Caco-2 (cell line): Measurements from ENCODE around the gene STRADA. TPM values are rescaled to one million over a fixed set of nuclear protein-coding genes. Genes with fewer than 3 reads are reported as not detected.

Experiments used
- BruUV-seq: library from RNA; stranded (reverse); fragments of 400-500 nt; replicated peaks from 2 replicates; lab custom pipeline; 2021; lab: Mats Ljungman, UMichigan
- CTCF ChIA-PET: fragments of 300-600 bp; sonication (Branson Sonifier 250); formaldehyde crosslinking; loops from one replicate; lab custom pipeline; 2022; ENCODE audit warnings: antibody characterized with exemption; lab: Charles Lee
- POLR2A ChIA-PET: fragments of 300-600 bp; sonication (Branson Sonifier 250); formaldehyde crosslinking; loops from one replicate; lab custom pipeline; 2022; ENCODE audit warnings: antibody characterized with exemption; lab: Charles Lee
- DNase-seq, 2 experiments: peaks; one replicate each; pipeline versions ENCODE4 v3.0.0 to v3.0.0-alpha.2; 2020 to 2022
- H3K27me3 ChIP-seq: replicated peaks from 2 replicates; pipeline ENCODE4 v1.6.0; 2011; ENCODE audit warnings: low read length; ENCODE audit not compliant: control insufficient read depth, insufficient read depth
- H3K36me3 ChIP-seq: 2 replicates; pipeline ENCODE4 v1.5.1; 2011; ENCODE audit warnings: low read length; ENCODE audit not compliant: control insufficient read depth, insufficient read depth
- H3K4me1 ChIP-seq: fragments of 250-450 bp; sonication (Bioruptor Pico); 2 replicates; pipeline ENCODE4 v1.5.1; 2020; ENCODE audit warnings: mild to moderate bottlenecking
- H3K4me3 ChIP-seq: 2 replicates; pipeline ENCODE4 v1.5.1; 2011; ENCODE audit warnings: low read depth, mild to moderate bottlenecking, control low read depth, low read length
- H3K9me3 ChIP-seq: fragments of 250-450 bp; sonication (Bioruptor Pico); 2 replicates; pipeline ENCODE4 v1.5.1; 2020; ENCODE audit warnings: mild to moderate bottlenecking, moderate library complexity
- H3K27ac Mint-ChIP-seq: one replicate; pipeline ENCODE4 v1.8.0; 2022; ENCODE audit warnings: mixed read lengths; ENCODE audit not compliant: unreplicated experiment
- H3K27me3 Mint-ChIP-seq: one replicate; pipeline ENCODE4 v1.8.0; 2022; ENCODE audit warnings: mixed read lengths; ENCODE audit not compliant: insufficient read depth, unreplicated experiment
- H3K36me3 Mint-ChIP-seq: one replicate; pipeline ENCODE4 v1.8.0; 2022; ENCODE audit warnings: mild to moderate bottlenecking, mixed read lengths; ENCODE audit not compliant: insufficient read depth, unreplicated experiment
- H3K4me1 Mint-ChIP-seq: one replicate; pipeline ENCODE4 v1.8.0; 2022; ENCODE audit warnings: low read depth, mixed read lengths; ENCODE audit not compliant: unreplicated experiment
- H3K4me3 Mint-ChIP-seq: one replicate; pipeline ENCODE4 v1.8.0; 2022; ENCODE audit warnings: mild to moderate bottlenecking, moderate library complexity, mixed read lengths; ENCODE audit not compliant: unreplicated experiment
- H3K9me3 Mint-ChIP-seq: one replicate; pipeline ENCODE4 v1.8.0; 2022; ENCODE audit warnings: mixed read lengths; ENCODE audit not compliant: unreplicated experiment
- CTCF ChIP-seq, 2 experiments: fragments of 200-600 bp in 1 of 2; IDR thresholded peaks; 1 replicate in 1 of 2; 2 replicates in 1 of 2; pipeline versions ENCODE4 v1.5.1 to v1.8.0; 2011 to 2022; ENCODE audit warnings: antibody characterized with exemption in 1 of 2, control low read depth in 1 of 2, inconsistent platforms in 1 of 2, low read depth in 1 of 2, low read length in 1 of 2, mild to moderate bottlenecking in 1 of 2, moderate library complexity in 1 of 2; ENCODE audit not compliant: insufficient read depth in 1 of 2, severe bottlenecking in 1 of 2, unreplicated experiment in 1 of 2
- intact Hi-C: fragments of 100-400 bp; cut with micrococcal nuclease; formaldehyde crosslinking; loops from one replicate; pipeline ENCODE4 v1.10.0; 2022; ENCODE audit not compliant: unreplicated experiment
- total RNA-seq: library from RNA; stranded (reverse); gene quantifications from 2 replicates; pipeline ENCODE4 v1.2.3, GENCODE V29; 2022

Gene STRADA
- total RNA-seq, 1 experiment from 2014 or later, result 23.4 TPM

GRCh38 chr17:63698886-63699637 lies 42.5 kb downstream of the STRADA start:
- H3K4me3 ChIP-seq, result peak overlapping the region; percentile 59
- CTCF ChIA-PET, result interaction anchor here (1.0 to 1.2 kb wide), 2 partner anchors 11 to 87 kb away, joined by 3 to 5 read pairs; no protein-coding TSS in a partner anchor
- intact Hi-C loops, result loop anchor here (5.0 to 10.0 kb wide), 3 partner anchors 77 to 274 kb away; partner anchors contain the start of genes FTSJ3, MAP3K3 and PSMC5

GRCh38 chr17:63698381-63698885 lies 43.2 kb downstream of the STRADA start:
- H3K9me3 Mint-ChIP-seq, result no peaks in the 10 kb centered on the region
- H3K27ac Mint-ChIP-seq, result no peak overlapping the region
- CTCF ChIA-PET, result interaction anchor here (1.0 to 1.2 kb wide), 2 partner anchors 12 to 86 kb away, joined by 3 to 5 read pairs; no protein-coding TSS in a partner anchor
- no peak for TF ChIP-seq CTCF (IDR thresholded peaks at IDR 0.05; ENCODE audit: insufficient read depth in 1 of 2, low read depth in 1 of 2, low read length in 1 of 2, severe bottlenecking in 1 of 2, unreplicated experiment in 1 of 2)
- no peak for DNase-seq
- H3K36me3 Mint-ChIP-seq, result peaks cover 8% of the 10 kb centered on the region
- H3K4me3 Mint-ChIP-seq, result peak overlapping the region; percentile 65
- POLR2A ChIA-PET, result interaction anchor here (0.6 to 0.7 kb wide), 2 partner anchors 66 to 75 kb away, joined by 3 to 5 read pairs; partner anchors contain the start of genes CCDC47 and DDX42
- Histone ChIP-seq H3K4me1 (no peaks in the 10 kb centered on the region), H3K4me3 (no peak overlapping the region), H3K9me3 (no peaks in the 10 kb centered on the region), H3K36me3 (no peaks in the 10 kb centered on the region), H3K27me3 (no peaks in the 10 kb centered on the region)
- no peaks in the 10 kb centered on the region for H3K4me1 Mint-ChIP-seq
- H3K27me3 Mint-ChIP-seq, result no peaks in the 10 kb centered on the region
- intact Hi-C loops, result loop anchor here (5.0 to 10.0 kb wide), 3 partner anchors 76 to 274 kb away; partner anchors contain the start of genes FTSJ3, MAP3K3 and PSMC5
- no TSS peak for BruUV-seq

More at GRCh38 chr17:63698886-63699637, 42.5 kb downstream of the STRADA start:
- no peak for TF ChIP-seq CTCF (IDR thresholded peaks at IDR 0.05; ENCODE audit: insufficient read depth in 1 of 2, low read depth in 1 of 2, low read length in 1 of 2, severe bottlenecking in 1 of 2, unreplicated experiment in 1 of 2)
- Histone ChIP-seq H3K27me3 (no peaks in the 10 kb centered on the region), H3K4me1 (no peaks in the 10 kb centered on the region), H3K9me3 (no peaks in the 10 kb centered on the region), H3K36me3 (no peaks in the 10 kb centered on the region)
- H3K27ac Mint-ChIP-seq, result no peak overlapping the region
- BruUV-seq, result no TSS peak
- peak overlapping the region; percentile 65 for H3K4me3 Mint-ChIP-seq
- peaks cover 8% of the 10 kb centered on the region for H3K36me3 Mint-ChIP-seq
- H3K9me3 Mint-ChIP-seq, result no peaks in the 10 kb centered on the region
- no peaks in the 10 kb centered on the region for H3K4me1 Mint-ChIP-seq
- POLR2A ChIA-PET, result no interaction called here
- H3K27me3 Mint-ChIP-seq, result no peaks in the 10 kb centered on the region
- DNase-seq, result no peak
